ENCODE data around the gene MAG. TPM values are rescaled to one million over a fixed set of nuclear protein-coding genes. Genes with fewer than 3 reads are reported as not detected.
A peak's percentile ranks its signal among the peaks of the same experiment; 100 is the strongest.

The MAG gene
- polyA plus RNA-seq, 4 donors = 0.07 TPM; not detected in 3

DNA sequence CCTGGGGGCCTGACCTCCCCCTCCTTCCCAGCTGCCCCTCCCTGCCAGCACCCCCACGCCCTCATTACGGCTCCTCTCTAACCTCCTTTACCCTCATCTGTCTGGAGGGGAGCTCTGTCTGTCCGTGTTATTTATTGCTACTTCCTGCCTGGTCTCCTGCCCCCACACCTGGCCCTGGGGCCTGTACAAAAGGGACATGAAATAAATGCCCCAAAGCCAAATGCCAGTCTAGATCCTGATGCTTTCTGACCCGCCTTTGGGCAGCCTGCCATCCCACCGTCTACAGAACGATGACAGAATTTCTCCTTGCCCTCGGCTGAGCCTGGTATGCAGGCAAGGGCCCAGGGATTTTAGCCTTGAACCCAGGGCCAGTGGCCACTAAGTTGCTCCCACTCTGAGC is 21.6 kb downstream of the MAG start:
- Histone ChIP-seq H3K27me3 (ENCODE audit: control insufficient read depth in 3 of 3, insufficient read depth in 3 of 3, low read length in 3 of 3) (no peaks in the 10 kb centered on the region), H3K4me1 (ENCODE audit: control insufficient read depth in 3 of 3, insufficient read depth in 2 of 3, low read depth in 1 of 3, low read length in 2 of 3) (peaks cover 0 to 6% (median 0%) of the 10 kb centered on the region in 3 donors), H3K27ac (ENCODE audit: low read depth in 1 of 3, low read length in 2 of 3) (no peak overlapping the region), H3K36me3 (ENCODE audit: control insufficient read depth in 3 of 3, insufficient read depth in 2 of 3, low read depth in 1 of 3, low read length in 3 of 3) (no peaks in the 10 kb centered on the region), H3K9me3 (ENCODE audit: control insufficient read depth in 2 of 2, insufficient read depth in 1 of 2, low read depth in 1 of 2, low read length in 1 of 2) (no peaks in the 10 kb centered on the region), H3K4me3 (ENCODE audit: low read depth in 1 of 3, low read length in 3 of 3) (no peak overlapping the region)
- DNase-seq (no peak), FAIRE-seq (no peak)
- 23 to 45% (median 24%) methylated on average over 5 to 7 of the region's 7 CpGs for WGBS, 3 donors

- Histone ChIP-seq H3K36me3 (ENCODE audit: control insufficient read depth in 3 of 3, insufficient read depth in 2 of 3, low read depth in 1 of 3, low read length in 3 of 3) (no peaks in the 10 kb centered on the region), H3K27ac (ENCODE audit: low read depth in 1 of 3, low read length in 2 of 3) (no peak overlapping the region), H3K4me3 (ENCODE audit: low read depth in 1 of 3, low read length in 3 of 3) (no peak overlapping the region), H3K9me3 (ENCODE audit: control insufficient read depth in 2 of 2, insufficient read depth in 1 of 2, low read depth in 1 of 2, low read length in 1 of 2) (no peaks in the 10 kb centered on the region), H3K27me3 (ENCODE audit: control insufficient read depth in 3 of 3, insufficient read depth in 3 of 3, low read length in 3 of 3) (no peaks in the 10 kb centered on the region), H3K4me1 (ENCODE audit: control insufficient read depth in 3 of 3, insufficient read depth in 2 of 3, low read depth in 1 of 3, low read length in 2 of 3) (peaks cover 0 to 6% (median 0%) of the 10 kb centered on the region in 3 donors)
- DNase-seq (no peak), FAIRE-seq (no peak)
- 78 to 89% (median 85%) methylated on average over 8 of the region's 8 CpGs for WGBS, 3 donors
Measured at GRCh38 chr19:35314031-35314430, 22.1 kb downstream of the MAG start.

GRCh38 chr19:35314858-35315470 is 23.0 kb downstream of the MAG start:
- no peak for DNase-seq
- no peak overlapping the region for H3K27ac ChIP-seq (ENCODE audit: low read depth in 1 of 3, low read length in 2 of 3)
- no peak overlapping the region for H3K4me3 ChIP-seq (ENCODE audit: low read depth in 1 of 3, low read length in 3 of 3)
- WGBS, 3 donors = 82 to 88% (median 85%) methylated on average over 10 of the region's 10 CpGs
- no peak for FAIRE-seq
- H3K9me3 ChIP-seq (ENCODE audit: control insufficient read depth in 2 of 2, insufficient read depth in 1 of 2, low read depth in 1 of 2, low read length in 1 of 2) = no peaks in the 10 kb centered on the region
- no peaks in the 10 kb centered on the region for H3K27me3 ChIP-seq (ENCODE audit: control insufficient read depth in 3 of 3, insufficient read depth in 3 of 3, low read length in 3 of 3)
- H3K4me1 ChIP-seq (ENCODE audit: control insufficient read depth in 3 of 3, insufficient read depth in 2 of 3, low read depth in 1 of 3, low read length in 2 of 3) = no peaks in the 10 kb centered on the region
- no peaks in the 10 kb centered on the region for H3K36me3 ChIP-seq (ENCODE audit: control insufficient read depth in 3 of 3, insufficient read depth in 2 of 3, low read depth in 1 of 3, low read length in 3 of 3)

DNA sequence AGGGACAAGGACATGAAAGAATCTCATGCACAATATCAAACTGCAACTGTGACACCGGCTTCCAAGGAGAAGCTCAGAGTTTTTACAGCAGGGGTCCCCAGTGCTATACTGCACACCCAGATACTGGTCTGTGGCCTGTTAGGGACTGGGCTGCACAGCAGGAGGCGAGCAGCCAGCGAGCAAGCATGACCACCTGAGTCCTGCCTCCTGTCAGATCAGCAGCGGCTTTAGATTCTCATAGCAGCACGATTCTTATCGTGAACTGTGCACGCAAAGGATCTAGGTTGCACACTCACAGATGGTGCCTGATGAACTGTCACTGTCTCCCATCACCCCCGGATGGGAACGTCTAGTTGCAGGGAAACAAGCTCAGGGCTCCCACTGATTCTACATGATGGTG is 23.9 kb downstream of the MAG start:
- no peak overlapping the region for H3K27ac ChIP-seq (ENCODE audit: low read depth in 1 of 3, low read length in 2 of 3)
- H3K4me3 ChIP-seq (ENCODE audit: low read depth in 1 of 3, low read length in 3 of 3) = no peak overlapping the region
- H3K36me3 ChIP-seq (ENCODE audit: control insufficient read depth in 3 of 3, insufficient read depth in 2 of 3, low read depth in 1 of 3, low read length in 3 of 3) = no peaks in the 10 kb centered on the region
- no peaks in the 10 kb centered on the region for H3K9me3 ChIP-seq (ENCODE audit: control insufficient read depth in 2 of 2, insufficient read depth in 1 of 2, low read depth in 1 of 2, low read length in 1 of 2)
- DNase-seq (no peak), FAIRE-seq (no peak)
- 76 to 91% (median 87%) methylated on average over 9 of the region's 9 CpGs for WGBS, 3 donors
- H3K4me1 ChIP-seq (ENCODE audit: control insufficient read depth in 3 of 3, insufficient read depth in 2 of 3, low read depth in 1 of 3, low read length in 2 of 3) = no peaks in the 10 kb centered on the region
- peaks cover 0 to 1% (median 0%) of the 10 kb centered on the region in 3 donors for H3K27me3 ChIP-seq (ENCODE audit: control insufficient read depth in 3 of 3, insufficient read depth in 3 of 3, low read length in 3 of 3)

- no peaks in the 10 kb centered on the region for H3K36me3 ChIP-seq (ENCODE audit: control insufficient read depth in 3 of 3, insufficient read depth in 2 of 3, low read depth in 1 of 3, low read length in 3 of 3)
- peaks cover 0 to 2% (median 0%) of the 10 kb centered on the region in 3 donors for H3K27me3 ChIP-seq (ENCODE audit: control insufficient read depth in 3 of 3, insufficient read depth in 3 of 3, low read length in 3 of 3)
- H3K9me3 ChIP-seq (ENCODE audit: control insufficient read depth in 2 of 2, insufficient read depth in 1 of 2, low read depth in 1 of 2, low read length in 1 of 2) = no peaks in the 10 kb centered on the region
- DNase-seq = peak; percentile 31 to 53
- no peak for FAIRE-seq
- H3K4me3 ChIP-seq (ENCODE audit: low read depth in 1 of 3, low read length in 3 of 3) = no peak overlapping the region
- WGBS, 3 donors = 26 to 61% (median 47%) methylated on average over 9 of the region's 9 CpGs
- H3K4me1 ChIP-seq (ENCODE audit: control insufficient read depth in 3 of 3, insufficient read depth in 2 of 3, low read depth in 1 of 3, low read length in 2 of 3) = no peaks in the 10 kb centered on the region
- H3K27ac ChIP-seq (ENCODE audit: low read depth in 1 of 3, low read length in 2 of 3) = no peak overlapping the region
Measured at GRCh38 chr19:35316560-35316959, 24.6 kb downstream of the MAG start.

DNA sequence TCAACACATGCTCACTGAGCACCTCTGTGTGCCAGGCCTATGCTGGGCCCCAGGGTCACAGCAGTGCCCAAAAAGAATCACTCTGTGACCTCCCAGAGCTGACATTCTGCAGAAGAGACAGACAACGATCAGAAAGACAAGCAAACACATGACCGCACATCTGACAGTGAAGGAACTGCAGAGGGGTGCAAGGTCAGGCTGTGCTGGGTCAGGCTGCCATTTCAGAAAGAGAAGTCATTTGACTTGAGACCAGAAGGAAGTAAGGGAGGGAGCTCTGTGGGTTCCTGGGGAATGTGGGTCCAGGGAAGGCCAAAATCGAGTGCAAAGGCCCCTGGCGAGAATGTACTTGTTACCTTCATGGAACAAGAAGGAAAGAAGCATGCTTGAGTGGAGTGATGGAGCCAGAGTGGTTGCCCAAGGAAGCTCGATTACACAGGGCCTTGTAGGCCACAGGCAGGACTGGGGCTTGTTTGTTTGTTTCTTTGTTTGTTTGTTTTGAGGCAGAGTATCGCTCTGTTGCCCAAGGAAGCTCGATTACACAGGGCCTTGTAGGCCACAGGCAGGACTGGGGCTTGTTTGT is 25.6 kb downstream of the MAG start:
- H3K4me1 ChIP-seq (ENCODE audit: control insufficient read depth in 3 of 3, insufficient read depth in 2 of 3, low read depth in 1 of 3, low read length in 2 of 3) = no peaks in the 10 kb centered on the region
- DNase-seq (no peak), FAIRE-seq (no peak)
- peaks cover 0 to 2% (median 0%) of the 10 kb centered on the region in 3 donors for H3K27me3 ChIP-seq (ENCODE audit: control insufficient read depth in 3 of 3, insufficient read depth in 3 of 3, low read length in 3 of 3)
- H3K27ac ChIP-seq (ENCODE audit: low read depth in 1 of 3, low read length in 2 of 3) = no peak overlapping the region
- no peaks in the 10 kb centered on the region for H3K36me3 ChIP-seq (ENCODE audit: control insufficient read depth in 3 of 3, insufficient read depth in 2 of 3, low read depth in 1 of 3, low read length in 3 of 3)
- WGBS, 3 donors = 73 to 82% (median 78%) methylated on average over 7 of the region's 7 CpGs
- no peak overlapping the region for H3K4me3 ChIP-seq (ENCODE audit: low read depth in 1 of 3, low read length in 3 of 3)
- peaks cover 0 to 3% of the 10 kb centered on the region in 2 donors for H3K9me3 ChIP-seq (ENCODE audit: control insufficient read depth in 2 of 2, insufficient read depth in 1 of 2, low read depth in 1 of 2, low read length in 1 of 2)

DNA sequence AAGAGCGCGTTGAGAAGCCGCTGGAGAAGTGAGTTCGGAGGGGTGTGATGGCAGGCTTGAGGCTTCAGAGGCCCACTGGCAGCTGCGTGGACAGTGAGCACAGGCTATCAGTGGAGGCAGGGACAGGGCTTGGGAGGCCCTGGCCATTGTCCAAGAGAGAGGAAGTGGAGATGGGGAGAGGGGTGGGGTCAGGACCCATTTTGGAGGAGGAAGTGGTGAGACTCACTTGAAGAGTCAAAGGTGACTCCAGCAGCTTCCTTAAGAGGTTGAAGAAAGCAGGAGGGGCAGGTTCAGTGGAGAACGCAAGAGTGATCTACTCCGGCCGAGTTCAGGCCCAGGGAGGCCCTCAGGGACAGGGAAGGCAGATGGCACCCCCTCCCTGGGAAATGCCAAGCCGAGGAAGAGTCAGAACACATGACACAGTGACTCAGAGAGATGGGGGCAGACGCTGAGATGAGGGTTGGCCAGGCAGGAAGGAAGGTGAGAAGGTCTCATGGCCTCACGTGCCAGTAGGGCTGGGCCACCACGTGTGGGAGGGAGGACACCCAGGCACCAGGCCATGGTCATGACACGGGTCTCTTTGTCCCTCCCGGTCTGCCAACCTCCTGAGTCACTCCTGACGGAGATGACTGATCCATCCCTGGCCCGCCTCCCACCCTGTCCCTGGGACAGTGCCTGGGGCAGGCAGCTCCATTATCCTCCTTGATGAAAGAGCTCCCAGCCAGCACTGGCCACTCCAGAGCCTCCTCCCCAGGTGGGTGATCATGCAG is 26.9 kb downstream of the MAG start:
- peaks cover 0 to 3% of the 10 kb centered on the region in 2 donors for H3K9me3 ChIP-seq (ENCODE audit: control insufficient read depth in 2 of 2, insufficient read depth in 1 of 2, low read depth in 1 of 2, low read length in 1 of 2)
- H3K27ac ChIP-seq (ENCODE audit: low read depth in 1 of 3, low read length in 2 of 3) = no peak overlapping the region
- no peak for FAIRE-seq
- WGBS, 3 donors = 68 to 73% (median 72%) methylated on average over 15 to 16 of the region's 16 CpGs
- H3K36me3 ChIP-seq (ENCODE audit: control insufficient read depth in 3 of 3, insufficient read depth in 2 of 3, low read depth in 1 of 3, low read length in 3 of 3) = no peaks in the 10 kb centered on the region
- no peak for DNase-seq
- H3K27me3 ChIP-seq (ENCODE audit: control insufficient read depth in 3 of 3, insufficient read depth in 3 of 3, low read length in 3 of 3) = peaks cover 0 to 2% (median 0%) of the 10 kb centered on the region in 3 donors
- H3K4me3 ChIP-seq (ENCODE audit: low read depth in 1 of 3, low read length in 3 of 3) = no peak overlapping the region
- no peaks in the 10 kb centered on the region for H3K4me1 ChIP-seq (ENCODE audit: control insufficient read depth in 3 of 3, insufficient read depth in 2 of 3, low read depth in 1 of 3, low read length in 2 of 3)

GRCh38 chr19:35320065-35320713 is 28.2 kb downstream of the MAG start:
- peaks cover 0 to 3% of the 10 kb centered on the region in 2 donors for H3K9me3 ChIP-seq (ENCODE audit: control insufficient read depth in 2 of 2, insufficient read depth in 1 of 2, low read depth in 1 of 2, low read length in 1 of 2)
- peaks cover 0 to 2% (median 0%) of the 10 kb centered on the region in 3 donors for H3K27me3 ChIP-seq (ENCODE audit: control insufficient read depth in 3 of 3, insufficient read depth in 3 of 3, low read length in 3 of 3)
- WGBS, 3 donors = 63 to 80% (median 68%) methylated on average over 12 of the region's 12 CpGs
- DNase-seq (no peak), FAIRE-seq (no peak)
- H3K4me3 ChIP-seq (ENCODE audit: low read depth in 1 of 3, low read length in 3 of 3) = no peak overlapping the region
- H3K36me3 ChIP-seq (ENCODE audit: control insufficient read depth in 3 of 3, insufficient read depth in 2 of 3, low read depth in 1 of 3, low read length in 3 of 3) = no peaks in the 10 kb centered on the region
- no peak overlapping the region for H3K27ac ChIP-seq (ENCODE audit: low read depth in 1 of 3, low read length in 2 of 3)
- no peaks in the 10 kb centered on the region for H3K4me1 ChIP-seq (ENCODE audit: control insufficient read depth in 3 of 3, insufficient read depth in 2 of 3, low read depth in 1 of 3, low read length in 2 of 3)
